OCI-LY1 (cell line): ENCODE data around the gene LAMTOR3.

Source experiments
- H2AFZ ChIP-seq: fragments of 200-600 bp; sonication (generic), shearing (Covaris generic); 2 replicates; pipeline ENCODE4 v1.6.0; 2014; ENCODE audit warnings: antibody characterized with exemption, mild to moderate bottlenecking, low read length
- H3F3A ChIP-seq: fragments of 200-600 bp; sonication (generic), shearing (Covaris generic); 2 replicates; pipeline ENCODE4 v1.6.0; 2014; ENCODE audit warnings: mild to moderate bottlenecking, antibody characterized with exemption, low read length, moderate library complexity; ENCODE audit not compliant: insufficient read depth
- H3K27ac ChIP-seq: fragments of 200-600 bp; sonication (generic); 2 replicates; pipeline ENCODE4 v1.5.1; 2014; ENCODE audit warnings: low read length, mixed run types, mild to moderate bottlenecking, low read depth; ENCODE audit not compliant: poor library complexity, severe bottlenecking
- H3K27me3 ChIP-seq: fragments of 200-600 bp; sonication (generic); 2 replicates; pipeline ENCODE4 v1.6.0; 2014; ENCODE audit warnings: antibody characterized with exemption, mild to moderate bottlenecking, low read length, moderate library complexity; ENCODE audit not compliant: insufficient read depth
- H3K36me3 ChIP-seq: fragments of 200-600 bp; sonication (generic); 2 replicates; pipeline ENCODE4 v1.6.1; 2014; ENCODE audit warnings: mild to moderate bottlenecking, antibody characterized with exemption, low read length, moderate library complexity, mixed read lengths; ENCODE audit not compliant: insufficient read depth
- H3K4me1 ChIP-seq: fragments of 200-600 bp; sonication (generic); 2 replicates; pipeline ENCODE4 v1.5.1; 2014; ENCODE audit warnings: mild to moderate bottlenecking, low read length, moderate library complexity; ENCODE audit not compliant: insufficient read depth, severe bottlenecking
- H3K4me2 ChIP-seq: fragments of 200-600 bp; sonication (generic), shearing (Covaris generic); 2 replicates; pipeline ENCODE4 v1.6.1; 2014; ENCODE audit warnings: low read length
- H3K4me3 ChIP-seq: fragments of 200-600 bp; sonication (generic); 2 replicates; pipeline ENCODE4 v1.5.1; 2014; ENCODE audit warnings: low read length, low read depth, mild to moderate bottlenecking, mixed read lengths; ENCODE audit not compliant: poor library complexity, severe bottlenecking
- H3K79me2 ChIP-seq: fragments of 200-600 bp; shearing (Covaris generic); 2 replicates; pipeline ENCODE4 v1.6.1; 2016; ENCODE audit warnings: mixed run types, low read length, mixed read lengths; ENCODE audit not compliant: insufficient read depth
- H3K9ac ChIP-seq: fragments of 200-600 bp; sonication (generic), shearing (Covaris generic); 2 replicates; pipeline ENCODE4 v1.6.1; 2014; ENCODE audit warnings: mild to moderate bottlenecking, low read length, mixed read lengths
- H3K9me2 ChIP-seq: fragments of 200-600 bp; sonication (generic), shearing (Covaris generic); 2 replicates; pipeline ENCODE4 v1.6.1; 2014; ENCODE audit warnings: low read depth, mild to moderate bottlenecking, low read length, mixed read lengths
- H3K9me3 ChIP-seq: fragments of 200-600 bp; shearing (Covaris generic); 2 replicates; pipeline ENCODE4 v1.6.1; 2014; ENCODE audit warnings: low read length, mixed read lengths
- H4K20me1 ChIP-seq: fragments of 200-600 bp; sonication (generic), shearing (Covaris generic); 2 replicates; pipeline ENCODE4 v1.6.0; 2016; ENCODE audit warnings: mild to moderate bottlenecking, low read length; ENCODE audit not compliant: insufficient read depth
- CTCF ChIP-seq: fragments of 200-600 bp; sonication (generic), shearing (Covaris generic); IDR thresholded peaks from 2 replicates; pipeline ENCODE4 v1.5.1; 2017; ENCODE audit warnings: mild to moderate bottlenecking, antibody characterized with exemption, low read length, moderate library complexity, mixed read lengths
- EZH2 ChIP-seq: fragments of 200-600 bp; sonication (generic), shearing (Covaris generic); IDR thresholded peaks from 2 replicates; pipeline ENCODE4 v1.8.0; 2017; ENCODE audit warnings: borderline replicate concordance, mixed run types, mild to moderate bottlenecking, antibody characterized with exemption, low read length, moderate library complexity, mixed read lengths

LAMTOR3 gene

GRCh38 chr4:99860521-99860920 lies 33.7 kb downstream of the LAMTOR3 start:
- Histone ChIP-seq H2AFZ (no peak overlapping the region), H3K79me2 (no peaks in the 10 kb centered on the region), H3K36me3 (peaks cover 54% of the 10 kb centered on the region; the same call in 1 of the 2 replicates), H3K9ac (no peak overlapping the region), H3K9me2 (no peaks in the 10 kb centered on the region), H3K4me2 (no peak overlapping the region), H3K27me3 (no peaks in the 10 kb centered on the region), H3K9me3 (no peaks in the 10 kb centered on the region), H3K4me1 (peaks cover 14% of the 10 kb centered on the region), H3K4me3 (no peak overlapping the region), H3F3A (no peaks in the 10 kb centered on the region), H3K27ac (no peak overlapping the region), H4K20me1 (no peaks in the 10 kb centered on the region)
- TF ChIP-seq CTCF (no peak), EZH2 (no peak)

- H3K79me2 ChIP-seq: no peaks in the 10 kb centered on the region
- H4K20me1 ChIP-seq: no peaks in the 10 kb centered on the region
- H3K27ac ChIP-seq: no peak overlapping the region
- no peak overlapping the region for H3K4me3 ChIP-seq
- H3K36me3 ChIP-seq: peaks cover 54% of the 10 kb centered on the region; the same call in 1 of the 2 replicates
- no peak overlapping the region for H2AFZ ChIP-seq
- no peak overlapping the region for H3K4me2 ChIP-seq
- no peaks in the 10 kb centered on the region for H3F3A ChIP-seq
- H3K4me1 ChIP-seq: peaks cover 20% of the 10 kb centered on the region
- H3K27me3 ChIP-seq: no peaks in the 10 kb centered on the region
- no peaks in the 10 kb centered on the region for H3K9me3 ChIP-seq
- no peak overlapping the region for H3K9ac ChIP-seq
- TF ChIP-seq EZH2 (no peak), CTCF (no peak)
- H3K9me2 ChIP-seq: no peaks in the 10 kb centered on the region
These were observed 34.6 kb downstream of the LAMTOR3 start for GRCh38 chr4:99859618-99860017.

GRCh38 chr4:99857307-99857706 lies 36.9 kb downstream of the LAMTOR3 start:
- Histone ChIP-seq H3K27me3 (no peaks in the 10 kb centered on the region), H3K9me2 (no peaks in the 10 kb centered on the region), H3K4me3 (no peak overlapping the region), H3F3A (no peaks in the 10 kb centered on the region), H3K27ac (no peak overlapping the region), H3K9ac (no peak overlapping the region), H3K36me3 (peaks cover 57% of the 10 kb centered on the region; the same call in 1 of the 2 replicates), H3K4me1 (peaks cover 20% of the 10 kb centered on the region), H4K20me1 (no peaks in the 10 kb centered on the region), H3K4me2 (no peak overlapping the region), H3K79me2 (no peaks in the 10 kb centered on the region), H2AFZ (no peak overlapping the region), H3K9me3 (no peaks in the 10 kb centered on the region)
- TF ChIP-seq CTCF (no peak), EZH2 (no peak)
